GM20000 (cell line): ENCODE data around the gene DMAC2.
"Not testable (repeated sequence)": the region's sequence is repeated elsewhere in the genome, so short reads cannot be mapped to it uniquely, and the experiment has no call there.

Source experiments
- DNase-seq: peaks from one replicate; pipeline ENCODE4 v3.0.0; 2012; ENCODE audit warnings: low spot score
- TF ChIP-seq, protein P1 (sequence below): IDR thresholded peaks from 2 replicates; pipeline ENCODE4 v1.5.1; 2012; ENCODE audit warnings: mild to moderate bottlenecking, control low read depth; ENCODE audit errors: extremely low read depth, missing control alignments

Gene DMAC2

GRCh38 chr19:41476583-41476982, 36.9 kb upstream of the DMAC2 start:
- TF ChIP-seq, protein P1, sequence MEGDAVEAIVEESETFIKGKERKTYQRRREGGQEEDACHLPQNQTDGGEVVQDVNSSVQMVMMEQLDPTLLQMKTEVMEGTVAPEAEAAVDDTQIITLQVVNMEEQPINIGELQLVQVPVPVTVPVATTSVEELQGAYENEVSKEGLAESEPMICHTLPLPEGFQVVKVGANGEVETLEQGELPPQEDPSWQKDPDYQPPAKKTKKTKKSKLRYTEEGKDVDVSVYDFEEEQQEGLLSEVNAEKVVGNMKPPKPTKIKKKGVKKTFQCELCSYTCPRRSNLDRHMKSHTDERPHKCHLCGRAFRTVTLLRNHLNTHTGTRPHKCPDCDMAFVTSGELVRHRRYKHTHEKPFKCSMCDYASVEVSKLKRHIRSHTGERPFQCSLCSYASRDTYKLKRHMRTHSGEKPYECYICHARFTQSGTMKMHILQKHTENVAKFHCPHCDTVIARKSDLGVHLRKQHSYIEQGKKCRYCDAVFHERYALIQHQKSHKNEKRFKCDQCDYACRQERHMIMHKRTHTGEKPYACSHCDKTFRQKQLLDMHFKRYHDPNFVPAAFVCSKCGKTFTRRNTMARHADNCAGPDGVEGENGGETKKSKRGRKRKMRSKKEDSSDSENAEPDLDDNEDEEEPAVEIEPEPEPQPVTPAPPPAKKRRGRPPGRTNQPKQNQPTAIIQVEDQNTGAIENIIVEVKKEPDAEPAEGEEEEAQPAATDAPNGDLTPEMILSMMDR = no peak
- no peak for DNase-seq

DNA sequence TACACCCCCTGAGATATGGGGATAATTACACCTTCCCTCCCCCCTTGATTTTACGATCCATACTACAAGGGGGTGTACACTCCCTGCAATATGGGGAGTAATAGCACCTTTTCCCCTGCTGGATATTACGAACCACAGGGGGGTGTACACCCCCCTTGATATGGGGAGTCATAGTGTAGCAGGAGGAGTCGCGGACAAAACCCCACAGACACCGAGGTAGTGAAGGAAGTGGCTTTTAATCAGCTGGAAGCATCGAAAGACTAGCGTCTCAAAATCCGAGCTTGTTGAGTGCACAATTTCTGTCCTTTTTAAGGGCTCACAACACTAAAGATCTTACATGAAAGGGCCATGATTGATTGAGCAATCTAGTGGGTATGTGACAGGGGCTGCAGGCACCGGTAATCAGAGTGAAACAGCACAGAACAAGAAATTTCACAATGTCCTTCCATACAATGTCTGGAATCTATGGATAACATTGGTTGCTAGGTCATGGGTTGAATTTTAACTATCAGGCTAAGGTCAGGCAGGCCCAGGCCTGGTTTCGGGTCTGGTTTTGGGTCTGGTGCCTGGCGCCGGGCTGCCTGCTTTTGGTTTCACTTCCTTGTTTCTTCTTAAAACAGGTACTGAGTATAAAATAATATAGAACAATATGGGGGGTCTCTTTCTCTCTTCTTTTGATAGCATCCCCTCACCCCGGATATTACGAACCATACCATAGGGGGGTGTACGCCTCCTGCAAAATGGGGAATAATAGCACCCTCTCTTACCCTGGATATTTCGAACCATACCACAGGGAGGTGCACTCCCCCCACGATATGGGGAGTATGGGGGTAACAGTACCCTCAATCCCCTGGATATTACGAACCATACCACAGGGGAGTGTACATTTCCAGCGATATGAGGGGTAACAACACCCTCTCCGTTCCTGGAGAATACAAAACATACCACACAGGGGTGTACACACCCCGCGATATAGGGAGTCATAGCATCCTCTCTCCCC, 23.8 kb upstream of the DMAC2 start:
- DNase-seq = not testable (repeated sequence)

DNA sequence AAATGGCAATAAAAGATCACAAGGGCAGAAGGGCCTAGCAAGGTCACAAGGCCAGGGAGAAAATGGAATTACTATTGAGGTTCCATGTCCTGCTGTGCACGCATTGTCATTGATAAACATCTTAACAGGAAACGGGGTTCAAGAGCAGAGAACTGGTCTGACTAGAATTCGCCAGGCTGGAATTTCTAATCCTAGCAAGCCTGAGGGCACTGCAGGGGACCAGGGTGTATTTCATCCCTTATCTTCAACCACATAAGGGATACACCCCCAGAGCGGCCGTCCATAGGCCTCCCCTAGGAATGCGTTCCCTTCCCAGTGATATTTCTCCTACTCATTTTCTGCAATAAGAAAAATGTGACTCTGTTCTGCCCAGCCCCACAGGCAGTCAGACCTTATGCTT, 22.8 kb upstream of the DMAC2 start:
- TF ChIP-seq, protein P1 = no peak
- no peak for DNase-seq

GRCh38 chr19:41457241-41457640, 17.5 kb upstream of the DMAC2 start:
- TF ChIP-seq, protein P1 = no peak
- peak; percentile 62 for DNase-seq

- TF ChIP-seq, protein P1 = no peak
- no peak for DNase-seq
These were observed 16.7 kb upstream of the DMAC2 start for GRCh38 chr19:41456342-41456918.

DNA sequence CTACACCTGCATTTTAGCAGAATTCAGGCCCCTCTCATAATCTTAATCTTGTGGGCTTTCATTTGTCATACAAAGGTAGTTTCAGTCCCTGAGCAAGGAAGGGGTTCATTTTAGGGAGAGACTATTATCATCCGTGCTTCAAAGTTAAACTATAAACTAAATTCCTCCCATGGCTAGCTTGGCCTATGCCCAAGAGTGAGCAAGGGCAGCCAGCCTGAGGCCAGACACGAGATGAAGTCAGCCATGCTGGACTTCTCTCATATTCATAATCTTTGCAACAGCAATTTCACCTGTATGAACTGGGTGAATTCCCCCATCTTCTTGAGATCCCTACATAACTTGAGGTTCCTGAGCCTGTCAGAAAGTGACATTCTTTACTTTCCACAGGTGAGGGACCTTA, 16.2 kb upstream of the DMAC2 start:
- TF ChIP-seq, protein P1 = no peak
- no peak for DNase-seq

- no peak for DNase-seq
- TF ChIP-seq, protein P1 = no peak
These were observed 13.0 kb upstream of the DMAC2 start for GRCh38 chr19:41452584-41453275.
